GM12878 (cell line): ENCODE measurements around the gene NSMCE1. TPM values are rescaled to one million over a fixed set of nuclear protein-coding genes. Genes with fewer than 3 reads are reported as not detected.

Experiments used
- ATAC-seq: fragments of 200-7000 bp; cut with Tn5 transposase; 3 replicates; pipeline ENCODE4 v1.9.1; 2020; ENCODE audit warnings: mild to moderate bottlenecking, moderate library complexity
- BruUV-seq: library from RNA; stranded (reverse); fragments of 400-500 nt; replicated peaks from 2 replicates; lab custom pipeline; 2021; lab: Mats Ljungman, UMichigan
- CTCF ChIA-PET: fragments of 300-600 bp; sonication (Branson Sonifier 250); formaldehyde crosslinking; extraction: SDS; loops from one replicate; lab custom pipeline; 2021; ENCODE audit warnings: inconsistent platforms; lab: Yijun Ruan, JAX
- POLR2A ChIA-PET: fragments of 350-600 bp; formaldehyde crosslinking; extraction: SDS; loops from one replicate; lab custom pipeline; 2021; ENCODE audit warnings: inconsistent platforms; lab: Charles Lee
- RAD21 ChIA-PET: fragments of 300-600 bp; sonication (Branson Sonifier 250); formaldehyde crosslinking; loops from one replicate; lab custom pipeline; 2023; ENCODE audit warnings: antibody characterized with exemption; ENCODE audit not compliant: unreplicated experiment; lab: Charles Lee
- SMC1A ChIA-PET: fragments of 300-600 bp; sonication (Branson Sonifier 250); formaldehyde crosslinking; loops from one replicate; lab custom pipeline; 2023; ENCODE audit not compliant: unreplicated experiment, uncharacterized antibody; lab: Charles Lee
- DNase-seq: peaks from one replicate; pipeline ENCODE4 v3.0.0-alpha.2; 2011; ENCODE audit warnings: low read depth, low spot score
- FAIRE-seq: peaks from 3 replicates; lab custom pipeline; 2011; peaks lifted over from hg19 to GRCh38; lab: Jason Lieb, UNC
- H2AFZ ChIP-seq: 2 replicates; pipeline ENCODE4 v1.6.0; 2011; ENCODE audit warnings: low read depth, low read length, control low read depth; ENCODE audit not compliant: control insufficient read depth
- H3K27ac ChIP-seq: 2 replicates; pipeline ENCODE4 v1.5.1; 2011; ENCODE audit warnings: control low read depth; ENCODE audit not compliant: control insufficient read depth, insufficient read depth
- H3K27me3 ChIP-seq, 2 experiments: replicated peaks in 1 of 2; 2 replicates each; pipeline versions ENCODE4 v1.6.0 to v1.6.1; 2011; ENCODE audit warnings: low read length in 1 of 2; ENCODE audit not compliant: control insufficient read depth in 2 of 2, insufficient read depth in 2 of 2
- H3K36me3 ChIP-seq, 2 experiments: 2 replicates each; pipeline ENCODE4 v1.5.1; 2011; ENCODE audit warnings: low read length in 1 of 2; ENCODE audit not compliant: control insufficient read depth in 2 of 2, insufficient read depth in 2 of 2
- H3K4me1 ChIP-seq: 2 replicates; pipeline ENCODE4 v1.6.1; 2011; ENCODE audit warnings: mild to moderate bottlenecking, low read length, moderate library complexity, mixed read lengths; ENCODE audit not compliant: control insufficient read depth, insufficient read depth
- H3K4me2 ChIP-seq: 2 replicates; pipeline ENCODE4 v1.6.0; 2011; ENCODE audit warnings: control low read depth; ENCODE audit not compliant: control insufficient read depth, insufficient read depth
- H3K4me3 ChIP-seq: fragments of 200-600 bp; sonication (generic); 2 replicates; pipeline ENCODE4 v1.5.1; 2016
- H3K79me2 ChIP-seq: 2 replicates; pipeline ENCODE4 v1.6.0; 2011; ENCODE audit warnings: low read length; ENCODE audit not compliant: control insufficient read depth, insufficient read depth
- H3K9ac ChIP-seq: 2 replicates; pipeline ENCODE4 v1.8.0; 2011; ENCODE audit warnings: low read length, control low read depth, mixed read lengths; ENCODE audit not compliant: control insufficient read depth, insufficient read depth
- H3K9me3 ChIP-seq: replicated peaks from 3 replicates; pipeline ENCODE4 v1.5.1; 2011; ENCODE audit warnings: mild to moderate bottlenecking, low read length; ENCODE audit not compliant: control insufficient read depth, insufficient read depth
- H4K20me1 ChIP-seq: 2 replicates; pipeline ENCODE4 v1.6.0; 2011; ENCODE audit not compliant: control insufficient read depth, insufficient read depth
- E4F1 ChIP-seq: fragments of 450-650 bp; IDR thresholded peaks from 2 replicates; pipeline ENCODE4 v1.6.1; 2018; ENCODE audit warnings: borderline replicate concordance, mild to moderate bottlenecking; ENCODE audit not compliant: partially characterized antibody
- SMAD5 ChIP-seq: IDR thresholded peaks from 2 replicates; pipeline ENCODE4 v1.6.1; 2016; ENCODE audit warnings: antibody characterized with exemption, low read depth
- WGBS: methylation state at CpG from one replicate; pipeline ENCODE4 v1.1.6; 2016; ENCODE audit warnings: low lambda C conversion rate; ENCODE audit not compliant: insufficient replicate concordance, insufficient coverage; ENCODE audit errors: missing lambda C conversion rate; 5-methylcytosine and 5-hydroxymethylcytosine counted together
- in situ Hi-C: fragments of 300-500 bp; cut with MboI; formaldehyde crosslinking; loops from 9 replicates; pipeline ENCODE4 v1.14.3; 2018; ENCODE audit warnings: mixed read lengths
- intact Hi-C: fragments of 100-400 bp; cut with micrococcal nuclease; formaldehyde crosslinking; loops from one replicate; pipeline ENCODE4 v1.14.2; 2022; ENCODE audit not compliant: unreplicated experiment
- polyA plus RNA-seq, 11 experiments: library from polyadenylated mRNA; depleted of rRNA in 4 of 11; unstranded in 6 of 11; stranded (reverse) in 5 of 11; fragments of >200 nt; fragmentation: Nextera tagmentation in 4 of 11; fragmentation: Illumina TruSeq in 1 of 11; extraction: Ambion mirVana in 4 of 11; extraction: Trizol in 1 of 11; gene quantifications; 1 replicate in 1 of 11; 2 replicates in 10 of 11; pipeline versions ENCODE4 v1.2.1 to v1.2.3, GENCODE V29; 2011 to 2016; ENCODE audit warnings: inconsistent platforms in 2 of 11, missing spikeins in 2 of 11, low read depth in 1 of 11
- total RNA-seq, 4 experiments: library from RNA; depleted of rRNA in 3 of 4; stranded (reverse); fragments of >200 nt in 3 of 4; fragmentation: Illumina TruSeq in 1 of 4; extraction: Trizol in 1 of 4; gene quantifications; 2 replicates each; pipeline versions ENCODE4 v1.2.1 to v1.2.3, GENCODE V29; 2013 to 2021
- TF ChIP-seq, protein P1 (sequence below): fragments of 450-650 bp; IDR thresholded peaks from 2 replicates; pipeline ENCODE4 v1.6.1; 2016; ENCODE audit warnings: mild to moderate bottlenecking

NSMCE1 gene
- total and polyA plus RNA-seq, 10 of the 15 experiments (the other 5 are each of a cell fraction or from before 2014, with no cell fraction given): 54.0 to 214 (median 71.4) TPM

- Histone ChIP-seq H3K9me3 (no peaks in the 10 kb centered on the region), H3K4me3 (no peak overlapping the region), H3K79me2 (no peaks in the 10 kb centered on the region), H3K27me3 (no peaks in the 10 kb centered on the region; a peak in 1 of 4 replicates), H3K9ac (no peak overlapping the region)
- ChIA-PET RAD21 (interaction anchor here (5.1 kb wide), 1 partner anchor 190 kb away, joined by 86 read pairs; no protein-coding TSS in a partner anchor), CTCF (interaction anchor here (1.0 to 10.0 kb wide), 9 partner anchors 7 to 194 kb away, joined by 5 to 150 read pairs (median 31); partner anchors contain the start of gene KDM8)
- TF ChIP-seq, protein P1, sequence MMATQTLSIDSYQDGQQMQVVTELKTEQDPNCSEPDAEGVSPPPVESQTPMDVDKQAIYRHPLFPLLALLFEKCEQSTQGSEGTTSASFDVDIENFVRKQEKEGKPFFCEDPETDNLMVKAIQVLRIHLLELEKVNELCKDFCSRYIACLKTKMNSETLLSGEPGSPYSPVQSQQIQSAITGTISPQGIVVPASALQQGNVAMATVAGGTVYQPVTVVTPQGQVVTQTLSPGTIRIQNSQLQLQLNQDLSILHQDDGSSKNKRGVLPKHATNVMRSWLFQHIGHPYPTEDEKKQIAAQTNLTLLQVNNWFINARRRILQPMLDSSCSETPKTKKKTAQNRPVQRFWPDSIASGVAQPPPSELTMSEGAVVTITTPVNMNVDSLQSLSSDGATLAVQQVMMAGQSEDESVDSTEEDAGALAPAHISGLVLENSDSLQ: no peak
- no peak for TF ChIP-seq E4F1
- TF ChIP-seq SMAD5: no peak
- TF ChIP-seq, all 136 proteins: peak for 0
- H3K27ac ChIP-seq: no peak overlapping the region
- no TSS peak for BruUV-seq
- DNase-seq (no peak), FAIRE-seq (no peak), ATAC-seq (no peak)
- H3K36me3 ChIP-seq: no peaks in the 10 kb centered on the region
- SMC1A ChIA-PET: interaction anchor here (1.0 to 6.4 kb wide), 5 partner anchors 24 to 278 kb away, joined by 3 to 76 read pairs (median 4); no protein-coding TSS in a partner anchor
- no peak overlapping the region for H3K4me2 ChIP-seq
- intact Hi-C loops: no loop called here
- H4K20me1 ChIP-seq: no peaks in the 10 kb centered on the region
- no peak overlapping the region for H2AFZ ChIP-seq
- POLR2A ChIA-PET: interaction anchor here (3.1 kb wide), 1 partner anchor 190 kb away, joined by 12 read pairs; no protein-coding TSS in a partner anchor
- in situ Hi-C loops: loop anchor here (10.0 kb wide), 1 partner anchor 278 kb away; no protein-coding TSS in a partner anchor
- peaks cover 3% of the 10 kb centered on the region; the same call in 1 of the 2 replicates for H3K4me1 ChIP-seq
- WGBS: 54% methylated on average over 13 of the region's 13 CpGs
Measured at GRCh38 chr16:27177031-27177774, 91.4 kb downstream of the NSMCE1 start.
